MM.1S (cell line): Measurements from ENCODE around the gene SLC6A11.

ENCODE experiments used
- DNase-seq: peaks from one replicate; pipeline ENCODE4 v3.0.0-alpha.2; 2015
- H2AFZ ChIP-seq: fragments of 300-600 bp; sonication (generic); 2 replicates; pipeline ENCODE4 v1.6.0; 2016; ENCODE audit warnings: antibody characterized with exemption, low read length
- H3F3A ChIP-seq: fragments of 300-600 bp; sonication (generic); 2 replicates; pipeline ENCODE4 v1.6.1; 2016; ENCODE audit warnings: mild to moderate bottlenecking, antibody characterized with exemption, low read length, moderate library complexity, mixed read lengths; ENCODE audit not compliant: insufficient read depth
- H3K27ac ChIP-seq: fragments of 300-600 bp; sonication (generic); 2 replicates; pipeline ENCODE4 v1.5.1; 2016; ENCODE audit warnings: mild to moderate bottlenecking, low read length
- H3K27me3 ChIP-seq: fragments of 300-600 bp; sonication (generic); replicated peaks from 2 replicates; pipeline ENCODE4 v1.6.0; 2016; ENCODE audit warnings: low read length; ENCODE audit not compliant: insufficient read depth
- H3K36me3 ChIP-seq: fragments of 300-600 bp; sonication (generic); replicated peaks from 2 replicates; pipeline ENCODE4 v1.6.1; 2016; ENCODE audit warnings: mild to moderate bottlenecking, low read length, mixed read lengths; ENCODE audit not compliant: insufficient read depth
- H3K4me1 ChIP-seq: fragments of 300-600 bp; sonication (generic); 2 replicates; pipeline ENCODE4 v1.6.1; 2016; ENCODE audit warnings: low read length, mixed read lengths
- H3K4me2 ChIP-seq: fragments of 300-600 bp; sonication (generic); 2 replicates; pipeline ENCODE4 v1.6.0; 2016; ENCODE audit warnings: low read depth, low read length
- H3K4me3 ChIP-seq: fragments of 300-600 bp; sonication (generic); 2 replicates; pipeline ENCODE4 v1.5.1; 2016; ENCODE audit warnings: low read length, mixed read lengths
- H3K79me2 ChIP-seq: fragments of 300-600 bp; sonication (generic); 2 replicates; pipeline ENCODE4 v1.6.1; 2016; ENCODE audit warnings: mixed run types, low read length, mixed read lengths
- H3K9ac ChIP-seq: fragments of 300-600 bp; sonication (generic); 2 replicates; pipeline ENCODE4 v1.6.1; 2016; ENCODE audit warnings: low read length, mixed read lengths
- H3K9me2 ChIP-seq: fragments of 300-600 bp; sonication (generic); replicated peaks from 2 replicates; pipeline ENCODE4 v1.6.1; 2016; ENCODE audit warnings: mild to moderate bottlenecking, low read length, mixed read lengths; ENCODE audit not compliant: insufficient read depth
- H3K9me3 ChIP-seq: fragments of 300-600 bp; sonication (generic); replicated peaks from 2 replicates; pipeline ENCODE4 v1.6.1; 2016; ENCODE audit warnings: mild to moderate bottlenecking, low read length, mixed read lengths; ENCODE audit not compliant: insufficient read depth
- H4K20me1 ChIP-seq: fragments of 300-600 bp; sonication (generic); 2 replicates; pipeline ENCODE4 v1.6.1; 2016; ENCODE audit warnings: mild to moderate bottlenecking, low read length, moderate library complexity, mixed read lengths; ENCODE audit not compliant: insufficient read depth
- CTCF ChIP-seq: fragments of 300-600 bp; sonication (generic); IDR thresholded peaks from 2 replicates; pipeline ENCODE4 v1.5.1; 2016; ENCODE audit warnings: antibody characterized with exemption, low read length, mixed read lengths
- EZH2 ChIP-seq: fragments of 300-600 bp; sonication (generic); optimal IDR thresholded peaks from 2 replicates; pipeline ENCODE3; 2017; ENCODE audit warnings: low read depth, mild to moderate bottlenecking, antibody characterized with exemption, low read length, mixed read lengths
- EZH2phosphoT487 ChIP-seq: fragments of 300-600 bp; sonication (generic); IDR thresholded peaks from 2 replicates; pipeline ENCODE4 v1.6.1; 2018; ENCODE audit warnings: antibody characterized with exemption, low read length

The SLC6A11 gene

GRCh38 chr3:10852066-10852808 is 36.2 kb downstream of the SLC6A11 start:
- Histone ChIP-seq H3K27ac (no peak overlapping the region), H3K79me2 (no peaks in the 10 kb centered on the region), H3K27me3 (peaks cover 31% of the 10 kb centered on the region; the same call in 1 of the 2 replicates), H3K4me2 (no peak overlapping the region), H3F3A (no peaks in the 10 kb centered on the region), H3K9ac (no peak overlapping the region), H3K36me3 (no peaks in the 10 kb centered on the region), H2AFZ (no peak overlapping the region), H4K20me1 (no peaks in the 10 kb centered on the region), H3K4me3 (no peak overlapping the region), H3K4me1 (no peaks in the 10 kb centered on the region), H3K9me2 (no peaks in the 10 kb centered on the region), H3K9me3 (no peaks in the 10 kb centered on the region)
- TF ChIP-seq EZH2phosphoT487: no peak
- TF ChIP-seq EZH2: no peak
- no peak for TF ChIP-seq CTCF
- no peak for DNase-seq

GRCh38 chr3:10855083-10855870 is 39.2 kb downstream of the SLC6A11 start:
- no peak for DNase-seq
- Histone ChIP-seq H3K27me3 (peaks cover 20% of the 10 kb centered on the region; the same call in 1 of the 2 replicates), H3K9me3 (no peaks in the 10 kb centered on the region), H3K9me2 (no peaks in the 10 kb centered on the region), H3K4me1 (no peaks in the 10 kb centered on the region), H3K4me2 (no peak overlapping the region), H3K27ac (no peak overlapping the region), H3K36me3 (no peaks in the 10 kb centered on the region), H2AFZ (no peak overlapping the region), H3F3A (no peaks in the 10 kb centered on the region), H3K4me3 (no peak overlapping the region), H4K20me1 (no peaks in the 10 kb centered on the region), H3K79me2 (no peaks in the 10 kb centered on the region), H3K9ac (no peak overlapping the region)
- TF ChIP-seq EZH2phosphoT487 (no peak), CTCF (no peak), EZH2 (no peak)

GRCh38 chr3:10855871-10856662 is 40.0 kb downstream of the SLC6A11 start:
- Histone ChIP-seq H3K79me2 (no peaks in the 10 kb centered on the region), H3K4me3 (no peak overlapping the region), H3K4me2 (no peak overlapping the region), H3K9me3 (no peaks in the 10 kb centered on the region), H4K20me1 (no peaks in the 10 kb centered on the region), H3F3A (no peaks in the 10 kb centered on the region), H3K9ac (no peak overlapping the region), H2AFZ (no peak overlapping the region), H3K27me3 (peaks cover 20% of the 10 kb centered on the region; the same call in 1 of the 2 replicates), H3K4me1 (no peaks in the 10 kb centered on the region), H3K9me2 (no peaks in the 10 kb centered on the region), H3K36me3 (no peaks in the 10 kb centered on the region), H3K27ac (no peak overlapping the region)
- TF ChIP-seq EZH2: no peak
- no peak for TF ChIP-seq EZH2phosphoT487
- peak; percentile 31 for TF ChIP-seq CTCF
- DNase-seq: no peak
